Measurements from ENCODE around the gene FLG. TPM values are rescaled to one million over a fixed set of nuclear protein-coding genes. Genes with fewer than 3 reads are reported as not detected.

The FLG gene
- total and polyA plus RNA-seq, 10 of the 15 experiments (the other 5 are each of a cell fraction or from before 2014, with no cell fraction given), result not detected

DNA sequence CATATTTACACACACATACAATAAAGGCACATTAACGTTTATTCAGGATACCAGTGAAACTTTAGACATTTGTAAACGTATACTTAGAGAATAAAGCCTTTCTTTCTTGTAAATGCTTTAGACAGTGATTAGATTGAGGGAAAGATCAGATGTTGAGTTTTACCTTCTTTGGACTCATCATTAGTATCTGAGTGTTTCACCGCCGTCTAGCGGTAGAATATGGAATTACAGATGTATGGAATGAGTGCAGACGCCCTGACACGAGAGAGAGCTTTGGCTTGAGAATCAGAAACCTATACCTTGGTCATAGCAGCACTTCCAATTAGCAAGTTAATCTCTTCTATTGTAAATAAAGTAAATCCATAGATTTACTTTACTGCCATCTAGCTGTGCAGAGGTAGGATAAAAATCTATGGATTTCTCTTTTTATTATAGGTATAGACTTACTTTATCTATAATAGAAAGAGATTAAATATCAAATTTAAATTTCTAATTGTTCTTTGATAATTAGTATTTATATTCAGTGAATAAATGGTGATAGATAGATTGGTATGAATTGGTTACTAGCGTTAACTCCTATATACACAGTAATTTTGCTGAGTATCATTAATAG, 22.2 kb upstream of the FLG start (continued):
- no peak for TF ChIP-seq SREBF2 (IDR thresholded peaks at IDR 0.05; ENCODE audit: low read length)
- TF ChIP-seq, protein P1, sequence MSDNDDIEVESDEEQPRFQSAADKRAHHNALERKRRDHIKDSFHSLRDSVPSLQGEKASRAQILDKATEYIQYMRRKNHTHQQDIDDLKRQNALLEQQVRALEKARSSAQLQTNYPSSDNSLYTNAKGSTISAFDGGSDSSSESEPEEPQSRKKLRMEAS (IDR thresholded peaks at IDR 0.05; ENCODE audit: low read depth, low read length), result no peak
- no peak for TF ChIP-seq EP300 (IDR thresholded peaks at IDR 0.05; ENCODE audit: borderline replicate concordance in 1 of 2, control insufficient read depth in 1 of 2, low read depth in 2 of 2, low read length in 2 of 2)
- no peak for TF ChIP-seq BCL11A (IDR thresholded peaks at IDR 0.05; ENCODE audit: low read depth, low read length)
- TF ChIP-seq, protein P2, sequence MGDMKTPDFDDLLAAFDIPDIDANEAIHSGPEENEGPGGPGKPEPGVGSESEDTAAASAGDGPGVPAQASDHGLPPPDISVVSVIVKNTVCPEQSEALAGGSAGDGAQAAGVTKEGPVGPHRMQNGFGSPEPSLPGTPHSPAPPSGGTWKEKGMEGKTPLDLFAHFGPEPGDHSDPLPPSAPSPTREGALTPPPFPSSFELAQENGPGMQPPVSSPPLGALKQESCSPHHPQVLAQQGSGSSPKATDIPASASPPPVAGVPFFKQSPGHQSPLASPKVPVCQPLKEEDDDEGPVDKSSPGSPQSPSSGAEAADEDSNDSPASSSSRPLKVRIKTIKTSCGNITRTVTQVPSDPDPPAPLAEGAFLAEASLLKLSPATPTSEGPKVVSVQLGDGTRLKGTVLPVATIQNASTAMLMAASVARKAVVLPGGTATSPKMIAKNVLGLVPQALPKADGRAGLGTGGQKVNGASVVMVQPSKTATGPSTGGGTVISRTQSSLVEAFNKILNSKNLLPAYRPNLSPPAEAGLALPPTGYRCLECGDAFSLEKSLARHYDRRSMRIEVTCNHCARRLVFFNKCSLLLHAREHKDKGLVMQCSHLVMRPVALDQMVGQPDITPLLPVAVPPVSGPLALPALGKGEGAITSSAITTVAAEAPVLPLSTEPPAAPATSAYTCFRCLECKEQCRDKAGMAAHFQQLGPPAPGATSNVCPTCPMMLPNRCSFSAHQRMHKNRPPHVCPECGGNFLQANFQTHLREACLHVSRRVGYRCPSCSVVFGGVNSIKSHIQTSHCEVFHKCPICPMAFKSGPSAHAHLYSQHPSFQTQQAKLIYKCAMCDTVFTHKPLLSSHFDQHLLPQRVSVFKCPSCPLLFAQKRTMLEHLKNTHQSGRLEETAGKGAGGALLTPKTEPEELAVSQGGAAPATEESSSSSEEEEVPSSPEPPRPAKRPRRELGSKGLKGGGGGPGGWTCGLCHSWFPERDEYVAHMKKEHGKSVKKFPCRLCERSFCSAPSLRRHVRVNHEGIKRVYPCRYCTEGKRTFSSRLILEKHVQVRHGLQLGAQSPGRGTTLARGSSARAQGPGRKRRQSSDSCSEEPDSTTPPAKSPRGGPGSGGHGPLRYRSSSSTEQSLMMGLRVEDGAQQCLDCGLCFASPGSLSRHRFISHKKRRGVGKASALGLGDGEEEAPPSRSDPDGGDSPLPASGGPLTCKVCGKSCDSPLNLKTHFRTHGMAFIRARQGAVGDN (IDR thresholded peaks at IDR 0.05), result no peak
- no peak for TF ChIP-seq MEF2A (IDR thresholded peaks at IDR 0.05; ENCODE audit: insufficient read depth, low read depth, low read length)

DNA sequence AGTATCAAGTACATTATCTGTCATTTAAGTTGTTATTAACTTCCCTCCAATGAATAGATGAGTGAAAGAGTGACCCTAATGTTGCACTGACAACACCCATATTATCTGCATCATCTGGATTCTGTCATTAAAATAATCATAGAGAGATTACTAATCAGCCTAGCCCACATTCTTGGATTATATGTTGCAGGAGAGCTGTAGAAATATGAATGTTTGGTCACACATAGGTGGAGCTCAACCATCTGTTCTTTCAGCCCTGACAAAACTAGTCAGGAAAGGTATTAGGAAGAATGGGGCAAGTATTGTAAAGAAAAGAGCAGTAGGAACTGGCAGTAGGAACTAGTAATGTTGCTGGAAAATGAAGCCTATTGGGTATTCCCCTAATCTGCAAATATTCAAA, 19.4 kb upstream of the FLG start:
- BruUV-seq (replicated peaks), result no TSS peak
- H4K20me1 ChIP-seq (ENCODE audit: control insufficient read depth, insufficient read depth), result no peaks in the 10 kb centered on the region
- no peak overlapping the region for H3K4me2 ChIP-seq (ENCODE audit: control insufficient read depth, insufficient read depth)
- ChIA-PET CTCF (interaction anchor here (5.0 kb wide), 1 partner anchor 115 kb away, joined by 26 read pairs; no protein-coding TSS in a partner anchor), SMC1A (ENCODE audit: uncharacterized antibody, unreplicated experiment) (interaction anchor here (1.9 kb wide), 1 partner anchor 114 kb away, joined by 5 read pairs; no protein-coding TSS in a partner anchor), POLR2A (no interaction called here), RAD21 (ENCODE audit: unreplicated experiment) (no interaction called here)
- DNase-seq (ENCODE audit: low read depth, low spot score) (no peak), ATAC-seq (no peak), FAIRE-seq (no peak)
- intact Hi-C loops (cut with micrococcal nuclease; ENCODE audit: unreplicated experiment) (loop anchor here (10.0 kb wide), 1 partner anchor 290 kb away; no protein-coding TSS in a partner anchor), in situ Hi-C loops (cut with MboI) (no loop called here)
- no peaks in the 10 kb centered on the region for H3K79me2 ChIP-seq (ENCODE audit: control insufficient read depth, insufficient read depth, low read length)
- H3K4me1 ChIP-seq (ENCODE audit: control insufficient read depth, insufficient read depth, low read length), result no peaks in the 10 kb centered on the region
- no peaks in the 10 kb centered on the region for H3K27me3 ChIP-seq (replicated peaks in 1 of 2; ENCODE audit: control insufficient read depth in 2 of 2, insufficient read depth in 2 of 2, low read length in 1 of 2)
- H3K36me3 ChIP-seq (ENCODE audit: control insufficient read depth in 2 of 2, insufficient read depth in 2 of 2, low read length in 1 of 2), result no peaks in the 10 kb centered on the region
- H2AFZ ChIP-seq (ENCODE audit: control insufficient read depth, low read depth, low read length), result no peak overlapping the region
- no peak overlapping the region for H3K4me3 ChIP-seq
- no peaks in the 10 kb centered on the region for H3K9me3 ChIP-seq (replicated peaks; ENCODE audit: control insufficient read depth, insufficient read depth, low read length)
- no peak overlapping the region for H3K27ac ChIP-seq (ENCODE audit: control insufficient read depth, insufficient read depth)
- H3K9ac ChIP-seq (ENCODE audit: control insufficient read depth, insufficient read depth, low read length), result no peak overlapping the region
- TF ChIP-seq WRNIP1 (IDR thresholded peaks at IDR 0.05; ENCODE audit: borderline replicate concordance, low read depth, low read length) (no peak), PAX8 (IDR thresholded peaks at IDR 0.05) (no peak), TCF3 (IDR thresholded peaks at IDR 0.05; ENCODE audit: borderline replicate concordance, insufficient read depth, low read depth, low read length) (no peak), HDAC6 (IDR thresholded peaks at IDR 0.05; ENCODE audit: unreplicated experiment) (no peak), CBFB (IDR thresholded peaks at IDR 0.05; ENCODE audit: low read depth) (no peak), GABPA (IDR thresholded peaks at IDR 0.05; ENCODE audit: low read depth) (no peak), MEF2B (IDR thresholded peaks at IDR 0.05; ENCODE audit: partially characterized antibody, poor library complexity, severe bottlenecking) (no peak), JUNB (IDR thresholded peaks at IDR 0.05) (no peak), SIN3A (IDR thresholded peaks at IDR 0.05; ENCODE audit: low read depth, low read length) (no peak)
- TF ChIP-seq, protein P2 (IDR thresholded peaks at IDR 0.05), result no peak
